ENCODE results near the gene MYH10. TPM values are rescaled to one million over a fixed set of nuclear protein-coding genes. Genes with fewer than 3 reads are reported as not detected.
A peak's percentile ranks its signal among the peaks of the same experiment; 100 is the strongest.

The MYH10 gene
- total RNA-seq, 1 donor from 2014 or later, result 429 TPM

DNA sequence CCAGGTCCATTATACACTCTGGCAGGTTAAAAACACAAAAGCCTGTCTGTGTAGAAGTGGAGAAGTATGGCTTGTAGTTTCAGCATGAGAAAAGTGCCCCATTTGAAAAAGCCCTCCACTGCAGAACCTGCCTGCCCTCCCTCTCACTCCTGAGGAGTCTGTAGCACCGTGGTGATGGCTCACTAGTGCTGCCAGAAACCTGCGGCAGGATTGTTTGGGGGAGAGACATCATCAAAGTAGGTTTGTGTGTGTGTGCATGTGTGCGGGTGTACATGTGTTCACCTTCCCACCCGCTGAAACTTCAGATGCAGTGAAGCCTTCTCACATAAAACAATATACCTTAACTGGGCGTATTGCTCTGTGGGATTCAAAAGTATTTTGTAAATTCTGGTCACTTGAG is 168.0 kb downstream of the MYH10 start:
- Mint-ChIP-seq H3K4me1 (ENCODE audit: unreplicated experiment) (no peaks in the 10 kb centered on the region), H3K27me3 (ENCODE audit: unreplicated experiment) (peaks cover 2% of the 10 kb centered on the region), H3K9me3 (ENCODE audit: unreplicated experiment) (no peaks in the 10 kb centered on the region), H3K36me3 (ENCODE audit: low read depth, unreplicated experiment) (peaks cover 30% of the 10 kb centered on the region), H3K4me3 (ENCODE audit: unreplicated experiment) (no peak overlapping the region), H3K27ac (ENCODE audit: unreplicated experiment) (no peak overlapping the region)
- DNase-seq (ENCODE audit: low spot score), result no peak
- TF ChIP-seq, protein P1, sequence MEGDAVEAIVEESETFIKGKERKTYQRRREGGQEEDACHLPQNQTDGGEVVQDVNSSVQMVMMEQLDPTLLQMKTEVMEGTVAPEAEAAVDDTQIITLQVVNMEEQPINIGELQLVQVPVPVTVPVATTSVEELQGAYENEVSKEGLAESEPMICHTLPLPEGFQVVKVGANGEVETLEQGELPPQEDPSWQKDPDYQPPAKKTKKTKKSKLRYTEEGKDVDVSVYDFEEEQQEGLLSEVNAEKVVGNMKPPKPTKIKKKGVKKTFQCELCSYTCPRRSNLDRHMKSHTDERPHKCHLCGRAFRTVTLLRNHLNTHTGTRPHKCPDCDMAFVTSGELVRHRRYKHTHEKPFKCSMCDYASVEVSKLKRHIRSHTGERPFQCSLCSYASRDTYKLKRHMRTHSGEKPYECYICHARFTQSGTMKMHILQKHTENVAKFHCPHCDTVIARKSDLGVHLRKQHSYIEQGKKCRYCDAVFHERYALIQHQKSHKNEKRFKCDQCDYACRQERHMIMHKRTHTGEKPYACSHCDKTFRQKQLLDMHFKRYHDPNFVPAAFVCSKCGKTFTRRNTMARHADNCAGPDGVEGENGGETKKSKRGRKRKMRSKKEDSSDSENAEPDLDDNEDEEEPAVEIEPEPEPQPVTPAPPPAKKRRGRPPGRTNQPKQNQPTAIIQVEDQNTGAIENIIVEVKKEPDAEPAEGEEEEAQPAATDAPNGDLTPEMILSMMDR (IDR thresholded peaks at IDR 0.05; ENCODE audit: unreplicated experiment), result no peak

DNA sequence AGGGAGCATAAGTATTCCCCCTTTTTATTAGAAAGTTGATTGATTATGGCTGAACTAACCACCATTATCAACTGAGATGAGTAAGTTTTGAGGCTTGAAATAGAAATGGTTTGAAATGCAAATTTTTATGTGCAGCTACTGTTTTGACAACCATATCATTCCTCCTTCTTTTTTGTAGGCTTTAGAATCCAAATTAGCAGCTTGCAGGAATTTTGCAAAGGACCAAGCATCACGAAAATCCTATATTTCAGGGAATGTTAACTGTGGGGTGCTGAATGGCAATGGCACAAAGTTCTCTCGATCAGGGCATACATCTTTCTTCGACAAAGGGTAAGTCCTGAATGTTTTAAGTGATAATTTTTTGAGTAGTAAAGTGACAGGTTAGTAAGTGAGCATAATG is 170.7 kb downstream of the MYH10 start:
- no peak overlapping the region for H3K27ac Mint-ChIP-seq (ENCODE audit: unreplicated experiment)
- H3K9me3 Mint-ChIP-seq (ENCODE audit: unreplicated experiment), result no peaks in the 10 kb centered on the region
- H3K27me3 Mint-ChIP-seq (ENCODE audit: unreplicated experiment), result no peaks in the 10 kb centered on the region
- DNase-seq (ENCODE audit: low spot score), result no peak
- no peaks in the 10 kb centered on the region for H3K4me1 Mint-ChIP-seq (ENCODE audit: unreplicated experiment)
- TF ChIP-seq, protein P1 (IDR thresholded peaks at IDR 0.05; ENCODE audit: unreplicated experiment), result no peak
- peaks cover 38% of the 10 kb centered on the region for H3K36me3 Mint-ChIP-seq (ENCODE audit: low read depth, unreplicated experiment)
- no peak overlapping the region for H3K4me3 Mint-ChIP-seq (ENCODE audit: unreplicated experiment)

DNA sequence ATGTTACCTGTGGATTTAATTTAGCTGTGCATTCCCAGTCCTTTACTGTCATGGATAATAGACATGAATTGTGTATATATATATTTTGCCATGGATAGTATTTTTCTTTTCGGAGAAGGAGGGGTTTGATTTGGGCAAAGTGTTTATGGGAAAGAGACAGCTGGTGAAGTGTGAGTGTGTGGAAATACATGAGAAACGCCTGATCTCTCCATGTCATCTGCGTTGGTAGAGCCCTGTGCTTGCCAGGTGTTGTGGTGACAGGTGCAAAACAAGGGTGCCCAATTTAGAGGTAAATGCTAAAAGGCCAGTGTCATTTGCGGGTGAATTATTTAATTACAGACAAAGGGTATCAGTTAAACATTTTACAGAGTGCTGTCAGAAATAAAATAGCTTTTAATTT is 171.4 kb downstream of the MYH10 start:
- H3K9me3 Mint-ChIP-seq (ENCODE audit: unreplicated experiment), result no peaks in the 10 kb centered on the region
- H3K27ac Mint-ChIP-seq (ENCODE audit: unreplicated experiment), result no peak overlapping the region
- TF ChIP-seq, protein P1 (IDR thresholded peaks at IDR 0.05; ENCODE audit: unreplicated experiment), result no peak
- H3K4me3 Mint-ChIP-seq (ENCODE audit: unreplicated experiment), result no peak overlapping the region
- peaks cover 42% of the 10 kb centered on the region for H3K36me3 Mint-ChIP-seq (ENCODE audit: low read depth, unreplicated experiment)
- DNase-seq (ENCODE audit: low spot score), result no peak
- no peaks in the 10 kb centered on the region for H3K27me3 Mint-ChIP-seq (ENCODE audit: unreplicated experiment)
- H3K4me1 Mint-ChIP-seq (ENCODE audit: unreplicated experiment), result no peaks in the 10 kb centered on the region

DNA sequence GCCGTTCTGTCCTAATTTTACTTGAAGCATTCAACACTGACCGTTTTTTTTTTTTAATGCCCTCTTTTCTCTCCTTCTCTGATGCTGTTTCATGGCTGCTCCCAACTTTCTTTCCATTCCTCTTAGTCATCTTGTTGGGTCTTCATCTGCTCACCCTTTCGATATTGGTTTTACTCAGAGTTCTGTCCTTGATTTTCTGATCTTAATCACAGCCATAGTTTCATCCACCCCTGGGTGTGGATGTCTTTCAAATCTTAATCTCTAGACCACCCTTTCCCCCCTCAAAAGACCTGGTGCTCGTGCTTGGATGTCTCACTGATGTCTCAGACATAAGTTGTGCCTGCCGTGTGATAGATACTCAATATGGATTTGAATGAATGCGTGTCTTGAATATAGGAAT is 172.4 kb downstream of the MYH10 start:
- Mint-ChIP-seq H3K36me3 (ENCODE audit: low read depth, unreplicated experiment) (peaks cover 39% of the 10 kb centered on the region), H3K4me3 (ENCODE audit: unreplicated experiment) (peak overlapping the region; percentile 4), H3K27me3 (ENCODE audit: unreplicated experiment) (no peaks in the 10 kb centered on the region), H3K27ac (ENCODE audit: unreplicated experiment) (no peak overlapping the region), H3K4me1 (ENCODE audit: unreplicated experiment) (no peaks in the 10 kb centered on the region), H3K9me3 (ENCODE audit: unreplicated experiment) (no peaks in the 10 kb centered on the region)
- TF ChIP-seq, protein P1 (IDR thresholded peaks at IDR 0.05; ENCODE audit: unreplicated experiment), result no peak
- DNase-seq (ENCODE audit: low spot score), result no peak

DNA sequence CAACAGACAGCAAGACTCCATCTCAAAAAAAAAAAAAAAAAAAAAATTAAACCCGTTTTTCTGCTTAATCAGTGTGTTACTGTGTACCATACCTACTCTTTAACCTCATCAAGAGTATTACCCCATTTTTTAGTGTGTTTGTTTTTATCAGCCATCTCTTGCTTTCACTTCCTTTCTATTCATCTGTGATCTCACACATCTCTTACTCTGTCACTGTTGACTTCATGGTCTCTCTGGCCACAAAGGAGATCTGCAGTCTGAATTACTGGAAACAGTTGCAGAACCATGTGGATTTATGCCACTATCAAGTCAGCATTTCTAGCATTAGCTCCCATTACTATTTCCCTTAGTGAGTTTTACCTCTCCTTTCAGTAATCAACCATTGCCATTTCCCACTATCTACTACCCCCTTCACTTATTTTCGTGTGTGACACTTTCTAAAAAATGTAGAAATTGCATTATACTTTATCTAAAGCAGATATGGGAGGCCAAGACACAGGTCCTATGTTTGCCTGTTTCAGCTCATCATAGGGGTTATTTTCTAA is 174.8 kb downstream of the MYH10 start:
- H3K27ac Mint-ChIP-seq (ENCODE audit: unreplicated experiment), result no peak overlapping the region
- DNase-seq (ENCODE audit: low spot score), result no peak
- peak overlapping the region; percentile 43 for H3K4me3 Mint-ChIP-seq (ENCODE audit: unreplicated experiment)
- TF ChIP-seq, protein P1 (IDR thresholded peaks at IDR 0.05; ENCODE audit: unreplicated experiment), result no peak
- H3K9me3 Mint-ChIP-seq (ENCODE audit: unreplicated experiment), result no peaks in the 10 kb centered on the region
- H3K36me3 Mint-ChIP-seq (ENCODE audit: low read depth, unreplicated experiment), result peaks cover 42% of the 10 kb centered on the region
- peaks cover 2% of the 10 kb centered on the region for H3K4me1 Mint-ChIP-seq (ENCODE audit: unreplicated experiment)
- no peaks in the 10 kb centered on the region for H3K27me3 Mint-ChIP-seq (ENCODE audit: unreplicated experiment)
